ENCODE results near the gene CDK7. TPM values are rescaled to one million over a fixed set of nuclear protein-coding genes. Genes with fewer than 3 reads are reported as not detected.

CDK7 gene
- total and polyA plus RNA-seq, 9 of the 15 experiments (the other 6 are each of a cell fraction or from before 2014, with no cell fraction given) = 41.7 to 143 (median 65.3) TPM

GRCh38 chr5:69250593-69250992 is 15.9 kb downstream of the CDK7 start (continued):
- no peak for TF ChIP-seq ZNF318 (IDR thresholded peaks at IDR 0.05; ENCODE audit: borderline replicate concordance in 1 of 2, low read depth in 1 of 2)
- TF ChIP-seq HDAC6 (IDR thresholded peaks at IDR 0.05; ENCODE audit: low read depth, low read length) = no peak
- no peak for TF ChIP-seq MED1 (CRISPR knock-in tag; IDR thresholded peaks at IDR 0.05; ENCODE audit: borderline replicate concordance)
- TF ChIP-seq SMAD1 (IDR thresholded peaks at IDR 0.05; ENCODE audit: low read depth, low read length, partially characterized antibody) = no peak
- no peak for TF ChIP-seq ZC3H8 (IDR thresholded peaks at IDR 0.05)
- TF ChIP-seq ZKSCAN1 (IDR thresholded peaks at IDR 0.05; ENCODE audit: low read depth, low read length) = no peak
- no peak for TF ChIP-seq NFRKB (IDR thresholded peaks at IDR 0.05; ENCODE audit: low read depth)
- no peak for TF ChIP-seq SLC30A9 (CRISPR knock-in tag; IDR thresholded peaks at IDR 0.05)
- TF ChIP-seq, protein P1, sequence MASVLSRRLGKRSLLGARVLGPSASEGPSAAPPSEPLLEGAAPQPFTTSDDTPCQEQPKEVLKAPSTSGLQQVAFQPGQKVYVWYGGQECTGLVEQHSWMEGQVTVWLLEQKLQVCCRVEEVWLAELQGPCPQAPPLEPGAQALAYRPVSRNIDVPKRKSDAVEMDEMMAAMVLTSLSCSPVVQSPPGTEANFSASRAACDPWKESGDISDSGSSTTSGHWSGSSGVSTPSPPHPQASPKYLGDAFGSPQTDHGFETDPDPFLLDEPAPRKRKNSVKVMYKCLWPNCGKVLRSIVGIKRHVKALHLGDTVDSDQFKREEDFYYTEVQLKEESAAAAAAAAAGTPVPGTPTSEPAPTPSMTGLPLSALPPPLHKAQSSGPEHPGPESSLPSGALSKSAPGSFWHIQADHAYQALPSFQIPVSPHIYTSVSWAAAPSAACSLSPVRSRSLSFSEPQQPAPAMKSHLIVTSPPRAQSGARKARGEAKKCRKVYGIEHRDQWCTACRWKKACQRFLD (CRISPR knock-in tag; IDR thresholded peaks at IDR 0.05) = no peak
- no peak for TF ChIP-seq RFX5 (IDR thresholded peaks at IDR 0.05; ENCODE audit: low read depth, low read length)

Measured in K562 (cell line).